A673 (cell line): ENCODE results near the gene FRAS1. TPM values are rescaled to one million over a fixed set of nuclear protein-coding genes. Genes with fewer than 3 reads are reported as not detected.

Experiments
- BruUV-seq: library from RNA; stranded (reverse); fragments of 400-500 nt; replicated peaks from 2 replicates; lab custom pipeline; 2021; lab: Mats Ljungman, UMichigan
- CTCF ChIA-PET: fragments of 300-600 bp; sonication (Branson Sonifier 250); formaldehyde crosslinking; loops from one replicate; lab custom pipeline; 2022; ENCODE audit warnings: antibody characterized with exemption; lab: Charles Lee
- POLR2A ChIA-PET: fragments of 300-600 bp; sonication (Branson Sonifier 250); formaldehyde crosslinking; loops from one replicate; lab custom pipeline; 2022; ENCODE audit warnings: antibody characterized with exemption; ENCODE audit not compliant: low non-redundant PET; lab: Charles Lee
- DNase-seq: peaks from one replicate; pipeline ENCODE4 v3.0.0-alpha.2; 2015; ENCODE audit warnings: low spot score
- H3K27ac ChIP-seq: fragments of 200-600 bp; sonication (generic); 2 replicates; pipeline ENCODE4 v1.5.1; 2016; ENCODE audit warnings: mixed run types, low read depth, mild to moderate bottlenecking, mixed read lengths, antibody characterized with exemption, low read length; ENCODE audit not compliant: poor library complexity, severe bottlenecking
- H3K27me3 ChIP-seq: fragments of 200-600 bp; sonication (generic); replicated peaks from 2 replicates; pipeline ENCODE4 v1.6.1; 2017; ENCODE audit warnings: mixed run types, low read depth, mild to moderate bottlenecking, mixed read lengths, antibody characterized with exemption, low read length; ENCODE audit not compliant: insufficient read depth, poor library complexity
- H3K36me3 ChIP-seq: fragments of 200-600 bp; sonication (generic); 2 replicates; pipeline ENCODE4 v1.6.1; 2016; ENCODE audit warnings: mixed run types, mild to moderate bottlenecking, mixed read lengths, antibody characterized with exemption, low read length; ENCODE audit not compliant: insufficient read depth, poor library complexity, severe bottlenecking
- H3K4me1 ChIP-seq: fragments of 200-600 bp; sonication (generic); 2 replicates; pipeline ENCODE4 v1.6.1; 2017; ENCODE audit warnings: mixed run types, mild to moderate bottlenecking, mixed read lengths, antibody characterized with exemption, low read length; ENCODE audit not compliant: insufficient read depth, poor library complexity, severe bottlenecking
- H3K4me3 ChIP-seq: fragments of 200-600 bp; sonication (generic); 2 replicates; pipeline ENCODE4 v1.5.1; 2016; ENCODE audit warnings: low read depth, mixed run types, mild to moderate bottlenecking, mixed read lengths, low read length; ENCODE audit not compliant: poor library complexity, severe bottlenecking
- H3K9me3 ChIP-seq: fragments of 200-600 bp; sonication (generic); 2 replicates; pipeline ENCODE4 v1.6.1; 2016; ENCODE audit warnings: mixed run types, low read depth, mild to moderate bottlenecking, mixed read lengths, antibody characterized with exemption, low read length; ENCODE audit not compliant: poor library complexity, severe bottlenecking
- EZH2 ChIP-seq: fragments of 200-600 bp; sonication (generic); IDR thresholded peaks from 2 replicates; pipeline ENCODE4 v1.6.1; 2017; ENCODE audit warnings: borderline replicate concordance, low read depth, mild to moderate bottlenecking, mixed read lengths, antibody characterized with exemption, low read length; ENCODE audit not compliant: poor library complexity, severe bottlenecking
- intact Hi-C: fragments of 100-400 bp; cut with micrococcal nuclease; formaldehyde crosslinking; loops from one replicate; pipeline ENCODE4 v1.10.0; 2022; ENCODE audit not compliant: unreplicated experiment
- total RNA-seq: library from RNA; stranded (reverse); gene quantifications from 2 replicates; pipeline ENCODE4 v1.2.3, GENCODE V29; 2021
- TF ChIP-seq, protein P1 (sequence below): fragments of 300-800, 200-600 bp; sonication (generic); conservative IDR thresholded peaks from 2 replicates; pipeline ENCODE4 v1.5.1; 2017; ENCODE audit warnings: low read depth, mild to moderate bottlenecking, antibody characterized with exemption, low read length, moderate library complexity, mixed read lengths

The FRAS1 gene
- total RNA-seq, 1 experiment from 2014 or later, result 0.06 TPM

DNA sequence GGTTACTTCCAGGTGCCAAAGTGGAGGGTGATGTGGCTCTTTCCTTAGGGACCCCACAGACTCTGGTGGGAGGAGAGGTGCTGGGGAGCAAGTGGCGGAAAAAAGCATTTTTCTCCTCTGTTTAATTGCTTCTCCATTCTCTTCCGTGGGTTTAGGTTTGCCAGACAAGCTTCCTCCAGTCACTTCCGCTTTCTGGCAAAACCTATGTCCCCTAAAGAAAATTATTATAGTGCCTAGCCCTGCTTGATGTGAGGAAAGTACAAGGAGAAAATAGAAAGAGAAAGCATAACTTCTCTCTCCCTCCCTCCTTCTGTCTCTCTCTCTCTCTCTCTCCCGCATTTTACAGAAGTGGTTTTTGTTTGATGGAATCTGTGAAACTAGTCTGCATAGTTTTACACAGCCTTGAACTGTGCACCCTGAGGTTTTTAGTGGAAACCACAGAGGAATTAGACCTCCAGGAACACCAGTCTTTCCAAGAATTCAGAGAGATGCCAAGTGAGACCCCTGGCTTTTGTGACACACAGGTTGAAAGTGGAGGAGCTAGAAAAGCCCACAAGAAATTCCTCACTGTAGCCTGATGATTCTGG is 263.3 kb downstream of the FRAS1 start:
- Histone ChIP-seq H3K36me3 (no peaks in the 10 kb centered on the region), H3K4me1 (no peaks in the 10 kb centered on the region), H3K27me3 (no peaks in the 10 kb centered on the region), H3K9me3 (no peaks in the 10 kb centered on the region), H3K4me3 (no peak overlapping the region), H3K27ac (no peak overlapping the region)
- DNase-seq, result no peak
- BruUV-seq, result no TSS peak
- intact Hi-C loops, result no loop called here
- ChIA-PET CTCF (no interaction called here), POLR2A (no interaction called here)
- TF ChIP-seq, protein P1, sequence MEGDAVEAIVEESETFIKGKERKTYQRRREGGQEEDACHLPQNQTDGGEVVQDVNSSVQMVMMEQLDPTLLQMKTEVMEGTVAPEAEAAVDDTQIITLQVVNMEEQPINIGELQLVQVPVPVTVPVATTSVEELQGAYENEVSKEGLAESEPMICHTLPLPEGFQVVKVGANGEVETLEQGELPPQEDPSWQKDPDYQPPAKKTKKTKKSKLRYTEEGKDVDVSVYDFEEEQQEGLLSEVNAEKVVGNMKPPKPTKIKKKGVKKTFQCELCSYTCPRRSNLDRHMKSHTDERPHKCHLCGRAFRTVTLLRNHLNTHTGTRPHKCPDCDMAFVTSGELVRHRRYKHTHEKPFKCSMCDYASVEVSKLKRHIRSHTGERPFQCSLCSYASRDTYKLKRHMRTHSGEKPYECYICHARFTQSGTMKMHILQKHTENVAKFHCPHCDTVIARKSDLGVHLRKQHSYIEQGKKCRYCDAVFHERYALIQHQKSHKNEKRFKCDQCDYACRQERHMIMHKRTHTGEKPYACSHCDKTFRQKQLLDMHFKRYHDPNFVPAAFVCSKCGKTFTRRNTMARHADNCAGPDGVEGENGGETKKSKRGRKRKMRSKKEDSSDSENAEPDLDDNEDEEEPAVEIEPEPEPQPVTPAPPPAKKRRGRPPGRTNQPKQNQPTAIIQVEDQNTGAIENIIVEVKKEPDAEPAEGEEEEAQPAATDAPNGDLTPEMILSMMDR, result no peak

DNA sequence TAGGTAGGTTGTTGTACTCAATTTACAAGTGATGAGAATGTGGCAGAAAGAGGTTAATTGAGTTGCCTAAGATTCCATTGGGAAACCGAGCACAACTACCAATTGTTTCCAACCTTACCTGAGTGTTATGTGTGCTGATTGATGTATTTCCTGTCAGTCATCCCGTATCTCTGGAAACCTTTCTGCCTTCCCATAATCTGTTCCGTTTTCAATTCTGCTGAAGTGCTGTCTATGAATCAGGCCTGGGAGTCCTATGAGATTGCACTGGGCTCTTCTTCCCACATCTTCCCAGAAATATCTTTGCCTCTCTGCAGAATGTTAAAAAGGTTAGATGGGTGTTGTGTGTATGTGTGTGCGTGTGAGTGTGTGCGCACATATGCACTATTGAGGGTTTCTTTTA is 264.9 kb downstream of the FRAS1 start:
- intact Hi-C loops, result no loop called here
- Histone ChIP-seq H3K36me3 (no peaks in the 10 kb centered on the region), H3K9me3 (no peaks in the 10 kb centered on the region), H3K27me3 (no peaks in the 10 kb centered on the region), H3K4me1 (no peaks in the 10 kb centered on the region), H3K27ac (no peak overlapping the region), H3K4me3 (no peak overlapping the region)
- no TSS peak for BruUV-seq
- CTCF ChIA-PET, result no interaction called here
- TF ChIP-seq EZH2, result no peak
- TF ChIP-seq, protein P1, result no peak
- no peak for DNase-seq
- POLR2A ChIA-PET, result no interaction called here

DNA sequence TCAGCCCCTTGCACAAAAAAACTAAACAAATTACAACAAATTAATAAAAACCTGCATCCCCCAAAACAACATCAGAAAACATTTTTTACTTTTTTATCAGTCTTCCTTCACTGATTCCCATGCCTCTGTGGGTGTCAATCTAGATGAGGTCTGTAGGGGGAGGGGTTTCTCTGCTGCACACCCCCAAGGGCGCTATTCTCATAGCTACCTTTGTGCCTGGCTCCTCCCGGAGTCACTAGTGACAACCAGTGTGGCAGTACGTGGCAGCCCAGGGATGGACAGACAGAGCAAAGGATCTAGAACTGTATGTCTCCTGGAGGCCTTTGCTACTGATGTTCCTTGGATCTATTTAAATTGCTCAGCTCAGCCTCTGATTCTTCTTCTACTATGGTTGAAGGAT is 266.3 kb downstream of the FRAS1 start:
- no peak for TF ChIP-seq EZH2
- BruUV-seq, result no TSS peak
- POLR2A ChIA-PET, result no interaction called here

DNA sequence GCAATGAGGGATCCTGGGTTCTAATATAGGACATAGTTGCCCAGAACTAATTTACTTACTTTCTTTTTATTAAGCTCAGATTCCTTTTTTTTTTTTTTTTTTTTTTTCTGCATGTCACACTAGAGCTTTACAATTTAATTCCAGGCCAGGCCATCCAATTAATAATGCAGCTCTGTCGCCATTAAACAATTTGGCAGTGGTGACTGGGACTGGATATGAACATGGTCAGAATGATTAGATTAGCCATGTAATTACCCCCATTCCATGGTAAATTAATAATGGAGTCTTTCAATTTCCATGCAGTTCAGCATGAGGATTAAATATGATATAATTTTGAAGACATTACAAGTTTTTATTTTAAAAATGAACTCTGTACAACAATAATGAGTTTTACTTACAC is 267.5 kb downstream of the FRAS1 start:
- DNase-seq, result no peak
- no peaks in the 10 kb centered on the region for H3K9me3 ChIP-seq
- ChIA-PET CTCF (no interaction called here), POLR2A (no interaction called here)
- no TSS peak for BruUV-seq
- no peaks in the 10 kb centered on the region for H3K4me1 ChIP-seq
- intact Hi-C loops, result no loop called here
- TF ChIP-seq EZH2, result no peak
- TF ChIP-seq, protein P1, result no peak
- H3K27ac ChIP-seq, result no peak overlapping the region
- peaks cover 3% of the 10 kb centered on the region for H3K27me3 ChIP-seq
- H3K4me3 ChIP-seq, result no peak overlapping the region
- H3K36me3 ChIP-seq, result no peaks in the 10 kb centered on the region

More for the DNA sequence above, 266.3 kb downstream of the FRAS1 start:
- Histone ChIP-seq H3K9me3 (no peaks in the 10 kb centered on the region), H3K4me3 (no peak overlapping the region), H3K27ac (no peak overlapping the region), H3K4me1 (no peaks in the 10 kb centered on the region), H3K36me3 (no peaks in the 10 kb centered on the region), H3K27me3 (peaks cover 3% of the 10 kb centered on the region)
- no peak for DNase-seq
- intact Hi-C loops, result no loop called here
- CTCF ChIA-PET, result no interaction called here
